Liver (tissue), 9 donors: Measurements from ENCODE around the gene MAPK9. TPM values are rescaled to one million over a fixed set of nuclear protein-coding genes. Genes with fewer than 3 reads are reported as not detected.

Experiments
- DNase-seq: peaks from one replicate; pipeline ENCODE4 v3.0.0-alpha.2; 2017; ENCODE audit warnings: low spot score
- H3K27ac ChIP-seq, 2 donors: one replicate each; pipeline ENCODE4 v1.7.0; 2013; ENCODE audit warnings: inconsistent platforms in 2 of 2, low read length in 2 of 2, control low read depth in 1 of 2, low read depth in 1 of 2, mild to moderate bottlenecking in 1 of 2
- H3K27me3 ChIP-seq, 4 donors: one replicate each; pipeline versions ENCODE4 v1.6.1 to v1.7.0; 2013; ENCODE audit warnings: low read length in 3 of 4, inconsistent platforms in 1 of 4, mild to moderate bottlenecking in 1 of 4, moderate library complexity in 1 of 4; ENCODE audit not compliant: control insufficient read depth in 4 of 4, insufficient read depth in 4 of 4
- H3K36me3 ChIP-seq, 4 donors: one replicate each; pipeline versions ENCODE4 v1.6.1 to v1.7.0; 2013; ENCODE audit warnings: low read length in 3 of 4, mild to moderate bottlenecking in 3 of 4, low read depth in 1 of 4, moderate library complexity in 1 of 4; ENCODE audit not compliant: control insufficient read depth in 4 of 4, insufficient read depth in 3 of 4
- H3K4me1 ChIP-seq, 4 donors: one replicate each; pipeline versions ENCODE4 v1.6.1 to v1.7.0; 2013; ENCODE audit warnings: low read length in 3 of 4, mild to moderate bottlenecking in 3 of 4, moderate library complexity in 1 of 4; ENCODE audit not compliant: control insufficient read depth in 4 of 4, insufficient read depth in 4 of 4
- H3K4me3 ChIP-seq, 3 donors: one replicate each; pipeline versions ENCODE4 v1.6.1 to v1.7.0; 2013; ENCODE audit warnings: low read length in 3 of 3, control low read depth in 1 of 3, low read depth in 1 of 3, mild to moderate bottlenecking in 1 of 3
- H3K9ac ChIP-seq, 2 donors: one replicate each; pipeline ENCODE4 v1.7.0; 2013; ENCODE audit warnings: low read length in 2 of 2, mild to moderate bottlenecking in 2 of 2, moderate library complexity in 2 of 2, control low read depth in 1 of 2, low read depth in 1 of 2
- H3K9me3 ChIP-seq, 4 donors: one replicate each; pipeline versions ENCODE4 v1.6.1 to v1.7.0; 2013; ENCODE audit warnings: low read length in 3 of 4; ENCODE audit not compliant: control insufficient read depth in 4 of 4
- ATF3 ChIP-seq: IDR thresholded peaks from 2 replicates; pipeline ENCODE4 v1.6.1; 2016; ENCODE audit warnings: antibody characterized with exemption
- CTCF ChIP-seq: fragments of 150-350 bp; IDR thresholded peaks from 2 replicates; pipeline ENCODE4 v1.5.1; 2017; ENCODE audit warnings: improper control_type of control experiment, low read depth, low read length; ENCODE audit not compliant: missing input control
- EGR1 ChIP-seq, 2 donors: IDR thresholded peaks; 2 replicates each; pipeline ENCODE4 v1.6.1; 2016 to 2018; ENCODE audit warnings: antibody characterized with exemption in 2 of 2, low read depth in 2 of 2
- FOXA1 ChIP-seq: IDR thresholded peaks from 2 replicates; pipeline ENCODE4 v1.6.1; 2016; ENCODE audit warnings: antibody characterized with exemption
- FOXA2 ChIP-seq: IDR thresholded peaks from 2 replicates; pipeline ENCODE4 v1.6.1; 2016; ENCODE audit warnings: antibody characterized with exemption
- GABPA ChIP-seq, 2 donors: IDR thresholded peaks in 1 of 2; conservative IDR thresholded peaks in 1 of 2; 2 replicates each; pipeline ENCODE4 v1.6.1; 2016; ENCODE audit warnings: antibody characterized with exemption in 2 of 2, mild to moderate bottlenecking in 1 of 2, moderate library complexity in 1 of 2
- HNF4A ChIP-seq, 2 donors: conservative IDR thresholded peaks; 2 replicates each; pipeline ENCODE4 v1.6.1; 2016; ENCODE audit warnings: antibody characterized with exemption in 2 of 2, mild to moderate bottlenecking in 2 of 2
- HNF4G ChIP-seq: IDR thresholded peaks from 2 replicates; pipeline ENCODE4 v1.6.1; 2016; ENCODE audit warnings: antibody characterized with exemption
- JUND ChIP-seq, 2 donors: IDR thresholded peaks; 2 replicates each; pipeline ENCODE4 v1.6.1; 2016; ENCODE audit warnings: antibody characterized with exemption in 2 of 2
- MAX ChIP-seq: IDR thresholded peaks from 2 replicates; pipeline ENCODE4 v1.6.1; 2016; ENCODE audit warnings: antibody characterized with exemption
- NR2F2 ChIP-seq: IDR thresholded peaks from 2 replicates; pipeline ENCODE4 v1.6.1; 2016; ENCODE audit warnings: antibody characterized with exemption
- RAD21 ChIP-seq, 2 donors: IDR thresholded peaks; 2 replicates each; pipeline ENCODE4 v1.6.1; 2016; ENCODE audit warnings: antibody characterized with exemption in 2 of 2, mild to moderate bottlenecking in 2 of 2
- REST ChIP-seq: IDR thresholded peaks from 2 replicates; pipeline ENCODE4 v1.6.1; 2016; ENCODE audit warnings: antibody characterized with exemption, mild to moderate bottlenecking
- RXRA ChIP-seq, 2 donors: IDR thresholded peaks; 2 replicates each; pipeline ENCODE4 v1.6.1; 2017 to 2018; ENCODE audit warnings: antibody characterized with exemption in 2 of 2, mild to moderate bottlenecking in 1 of 2
- SP1 ChIP-seq: IDR thresholded peaks from 2 replicates; pipeline ENCODE4 v1.6.1; 2018; ENCODE audit warnings: antibody characterized with exemption, mild to moderate bottlenecking
- TAF1 ChIP-seq: conservative IDR thresholded peaks from 2 replicates; pipeline ENCODE4 v1.6.1; 2016; ENCODE audit warnings: antibody characterized with exemption, mild to moderate bottlenecking
- YY1 ChIP-seq: IDR thresholded peaks from 2 replicates; pipeline ENCODE4 v1.6.1; 2016; ENCODE audit warnings: antibody characterized with exemption, mild to moderate bottlenecking
- ZBTB33 ChIP-seq: IDR thresholded peaks from 2 replicates; pipeline ENCODE4 v1.6.1; 2016; ENCODE audit warnings: antibody characterized with exemption
- WGBS: extraction: QIAGEN DNeasy Blood & Tissue Kit; methylation state at CpG from one replicate; pipeline ENCODE4 v1.1.7; 2013; 5-methylcytosine and 5-hydroxymethylcytosine counted together
- polyA plus RNA-seq, 2 donors: library from polyadenylated mRNA; stranded (reverse) in 1 of 2; unstranded in 1 of 2; fragments of 200-250 nt in 1 of 2; fragments of >200 nt in 1 of 2; fragmentation: Nextera tagmentation in 1 of 2; extraction: Ambion mirVana in 1 of 2; gene quantifications; one replicate each; pipeline versions ENCODE4 v1.2.1 to v1.2.3, GENCODE V29; 2013 to 2015
- total RNA-seq, 2 donors: library from RNA; depleted of rRNA; stranded (reverse); fragments of >200 nt; gene quantifications; one replicate each; pipeline ENCODE4 v1.2.3, GENCODE V29; 2014
- donor health status: healthy.
- donor health status: healthy.
- donor health status: healthy.
- donor health status: healthy.
- donor health status: healthy.

The MAPK9 gene
- total and polyA plus RNA-seq, 4 donors = 3.8 to 22.7 (median 12.8) TPM

- no peak for DNase-seq
- Histone ChIP-seq H3K9ac (no peak overlapping the region), H3K9me3 (no peaks in the 10 kb centered on the region), H3K4me3 (peak overlapping the region in 2 of 3 donors; percentile 33 to 65), H3K27me3 (no peaks in the 10 kb centered on the region), H3K4me1 (peaks cover 4 to 8% (median 5%) of the 10 kb centered on the region in 4 donors), H3K27ac (no peak overlapping the region), H3K36me3 (no peaks in the 10 kb centered on the region)
- TF ChIP-seq FOXA1 = no peak
- no peak for TF ChIP-seq ATF3
- TF ChIP-seq YY1 = no peak
- TF ChIP-seq RAD21 (IDR thresholded peaks at IDR 0.05) = no peak
- no peak for TF ChIP-seq MAX
- peak; percentile 9 for TF ChIP-seq CTCF
- TF ChIP-seq RXRA (IDR thresholded peaks at IDR 0.05) = no peak
- WGBS = 5% methylated on average over 65 of the region's 65 CpGs
Measured at GRCh38 chr5:180208435-180209081, 83.3 kb downstream of the MAPK9 start.

- Histone ChIP-seq H3K27ac (no peak overlapping the region), H3K36me3 (no peaks in the 10 kb centered on the region), H3K4me3 (no peak overlapping the region), H3K4me1 (peaks cover 4 to 8% (median 5%) of the 10 kb centered on the region in 4 donors), H3K27me3 (no peaks in the 10 kb centered on the region), H3K9ac (no peak overlapping the region), H3K9me3 (no peaks in the 10 kb centered on the region)
- DNase-seq = no peak
- 39% methylated on average over 14 of the region's 14 CpGs for WGBS
- no peak for TF ChIP-seq RAD21 (IDR thresholded peaks at IDR 0.05)
- TF ChIP-seq ATF3 = no peak
- no peak for TF ChIP-seq RXRA (IDR thresholded peaks at IDR 0.05)
- TF ChIP-seq FOXA2 = no peak
- TF ChIP-seq EGR1 (IDR thresholded peaks at IDR 0.05; ENCODE audit: low read depth in 2 of 2) = no peak
- no peak for TF ChIP-seq SP1
- no peak for TF ChIP-seq HNF4G
- no peak for TF ChIP-seq ZBTB33
- TF ChIP-seq MAX = no peak
- TF ChIP-seq YY1 = no peak
- no peak for TF ChIP-seq TAF1
- no peak for TF ChIP-seq JUND (IDR thresholded peaks at IDR 0.05)
- TF ChIP-seq CTCF = no peak
- TF ChIP-seq REST = no peak
- TF ChIP-seq FOXA1 = no peak
- no peak for TF ChIP-seq GABPA (IDR thresholded peaks at IDR 0.05 in 1 of 2, conservative IDR thresholded peaks at IDR 0.05 in 1 of 2)
- TF ChIP-seq NR2F2 = no peak
- no peak for TF ChIP-seq HNF4A (conservative IDR thresholded peaks at IDR 0.05)
Measured at GRCh38 chr5:180208038-180208434, 83.8 kb downstream of the MAPK9 start.
